ENCODE results near the gene KIAA0825. TPM values are rescaled to one million over a fixed set of nuclear protein-coding genes. Genes with fewer than 3 reads are reported as not detected.

The KIAA0825 gene
- total RNA-seq, 1 donor from 2014 or later: 2.0 TPM

DNA sequence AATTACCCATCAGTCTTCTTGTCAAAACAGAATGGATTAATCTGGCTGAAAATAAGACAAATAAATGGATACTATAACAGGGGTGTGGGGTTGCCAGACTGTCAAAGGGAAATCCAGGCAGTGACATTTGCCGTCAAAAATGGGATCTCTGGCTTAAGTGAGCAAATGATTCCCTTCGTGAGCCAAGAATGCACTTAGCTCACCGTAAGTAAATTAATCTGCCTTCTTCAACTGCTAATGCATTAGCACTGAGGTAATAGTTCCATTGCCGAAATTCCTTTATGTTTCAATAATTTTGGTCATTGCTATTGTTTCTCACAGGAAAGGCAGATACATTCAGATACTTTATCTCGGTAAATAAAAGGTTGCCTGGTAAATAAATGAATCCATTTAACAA is 377.8 kb downstream of the KIAA0825 start:
- DNase-seq (ENCODE audit: low spot score): no peak
- H3K9me3 Mint-ChIP-seq (ENCODE audit: unreplicated experiment): no peaks in the 10 kb centered on the region
- no peaks in the 10 kb centered on the region for H3K36me3 Mint-ChIP-seq (ENCODE audit: low read depth, unreplicated experiment)
- H3K4me3 Mint-ChIP-seq (ENCODE audit: unreplicated experiment): no peak overlapping the region
- no peaks in the 10 kb centered on the region for H3K4me1 Mint-ChIP-seq (ENCODE audit: unreplicated experiment)
- TF ChIP-seq, protein P1, sequence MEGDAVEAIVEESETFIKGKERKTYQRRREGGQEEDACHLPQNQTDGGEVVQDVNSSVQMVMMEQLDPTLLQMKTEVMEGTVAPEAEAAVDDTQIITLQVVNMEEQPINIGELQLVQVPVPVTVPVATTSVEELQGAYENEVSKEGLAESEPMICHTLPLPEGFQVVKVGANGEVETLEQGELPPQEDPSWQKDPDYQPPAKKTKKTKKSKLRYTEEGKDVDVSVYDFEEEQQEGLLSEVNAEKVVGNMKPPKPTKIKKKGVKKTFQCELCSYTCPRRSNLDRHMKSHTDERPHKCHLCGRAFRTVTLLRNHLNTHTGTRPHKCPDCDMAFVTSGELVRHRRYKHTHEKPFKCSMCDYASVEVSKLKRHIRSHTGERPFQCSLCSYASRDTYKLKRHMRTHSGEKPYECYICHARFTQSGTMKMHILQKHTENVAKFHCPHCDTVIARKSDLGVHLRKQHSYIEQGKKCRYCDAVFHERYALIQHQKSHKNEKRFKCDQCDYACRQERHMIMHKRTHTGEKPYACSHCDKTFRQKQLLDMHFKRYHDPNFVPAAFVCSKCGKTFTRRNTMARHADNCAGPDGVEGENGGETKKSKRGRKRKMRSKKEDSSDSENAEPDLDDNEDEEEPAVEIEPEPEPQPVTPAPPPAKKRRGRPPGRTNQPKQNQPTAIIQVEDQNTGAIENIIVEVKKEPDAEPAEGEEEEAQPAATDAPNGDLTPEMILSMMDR (IDR thresholded peaks at IDR 0.05; ENCODE audit: unreplicated experiment): no peak
- H3K27ac Mint-ChIP-seq (ENCODE audit: unreplicated experiment): no peak overlapping the region
- H3K27me3 Mint-ChIP-seq (ENCODE audit: unreplicated experiment): no peaks in the 10 kb centered on the region

DNA sequence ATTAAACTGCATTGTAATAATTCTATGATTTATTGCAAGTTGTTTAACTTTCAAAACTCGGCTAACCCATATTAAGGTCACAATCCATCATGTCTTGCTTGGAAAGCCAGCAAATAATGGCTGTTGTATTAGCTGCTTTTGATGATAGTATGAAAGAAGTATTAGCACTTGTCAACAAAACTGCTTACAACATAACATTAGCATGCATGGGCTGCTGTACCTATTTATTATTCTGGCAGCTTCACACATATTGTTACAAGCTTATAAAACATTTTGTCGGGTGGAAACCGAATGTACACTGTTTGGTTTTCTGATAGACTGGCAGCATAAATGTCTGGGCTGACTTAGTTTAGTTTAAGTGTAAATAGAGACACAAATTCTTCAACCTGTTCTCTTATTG is 378.3 kb downstream of the KIAA0825 start:
- Mint-ChIP-seq H3K36me3 (ENCODE audit: low read depth, unreplicated experiment) (no peaks in the 10 kb centered on the region), H3K9me3 (ENCODE audit: unreplicated experiment) (no peaks in the 10 kb centered on the region), H3K27ac (ENCODE audit: unreplicated experiment) (no peak overlapping the region), H3K4me1 (ENCODE audit: unreplicated experiment) (no peaks in the 10 kb centered on the region), H3K4me3 (ENCODE audit: unreplicated experiment) (no peak overlapping the region), H3K27me3 (ENCODE audit: unreplicated experiment) (no peaks in the 10 kb centered on the region)
- DNase-seq (ENCODE audit: low spot score): no peak
- TF ChIP-seq, protein P1 (IDR thresholded peaks at IDR 0.05; ENCODE audit: unreplicated experiment): no peak

DNA sequence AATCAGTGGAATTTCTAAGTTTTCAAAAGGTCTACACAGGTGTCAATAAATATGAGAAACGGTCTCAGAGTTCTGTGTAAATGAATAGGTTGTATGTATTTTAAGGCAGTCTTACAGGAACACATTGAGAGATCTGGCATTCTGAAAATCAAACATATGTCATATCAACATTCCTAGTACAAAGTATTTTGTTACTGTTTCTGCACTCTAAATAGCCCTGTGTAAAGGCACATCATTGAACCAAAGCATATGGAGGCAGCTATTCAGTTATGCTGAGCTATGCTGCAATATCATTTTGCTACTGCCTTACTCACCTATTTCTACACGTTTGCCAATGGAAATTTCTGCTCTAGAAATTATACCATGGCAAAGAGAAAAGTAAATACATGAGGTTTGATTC is 379.1 kb downstream of the KIAA0825 start:
- no peak overlapping the region for H3K4me3 Mint-ChIP-seq (ENCODE audit: unreplicated experiment)
- no peaks in the 10 kb centered on the region for H3K9me3 Mint-ChIP-seq (ENCODE audit: unreplicated experiment)
- H3K27ac Mint-ChIP-seq (ENCODE audit: unreplicated experiment): no peak overlapping the region
- H3K4me1 Mint-ChIP-seq (ENCODE audit: unreplicated experiment): no peaks in the 10 kb centered on the region
- H3K27me3 Mint-ChIP-seq (ENCODE audit: unreplicated experiment): no peaks in the 10 kb centered on the region
- no peak for DNase-seq (ENCODE audit: low spot score)
- no peaks in the 10 kb centered on the region for H3K36me3 Mint-ChIP-seq (ENCODE audit: low read depth, unreplicated experiment)
- TF ChIP-seq, protein P1 (IDR thresholded peaks at IDR 0.05; ENCODE audit: unreplicated experiment): no peak

DNA sequence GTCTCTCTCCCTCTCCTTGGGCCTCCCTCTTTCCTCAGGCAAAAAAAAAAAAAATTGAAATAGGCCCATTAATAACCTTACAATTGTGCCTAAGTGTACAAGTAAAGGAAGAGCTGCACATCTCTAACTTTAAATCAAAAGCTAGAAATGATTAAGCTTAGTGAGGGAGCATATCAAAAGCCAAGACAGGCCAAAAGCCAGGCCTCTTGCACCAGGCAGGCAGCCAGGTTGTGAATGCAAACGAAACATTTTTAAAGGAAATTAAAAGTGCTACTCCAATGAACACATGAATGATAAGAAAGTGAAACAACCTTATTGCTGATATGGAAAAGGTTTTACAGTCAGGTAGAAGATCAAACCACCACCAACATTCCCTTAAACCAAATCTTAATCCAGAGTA is 383.4 kb downstream of the KIAA0825 start:
- Mint-ChIP-seq H3K27ac (ENCODE audit: unreplicated experiment) (no peak overlapping the region), H3K36me3 (ENCODE audit: low read depth, unreplicated experiment) (no peaks in the 10 kb centered on the region), H3K4me1 (ENCODE audit: unreplicated experiment) (no peaks in the 10 kb centered on the region), H3K27me3 (ENCODE audit: unreplicated experiment) (no peaks in the 10 kb centered on the region), H3K9me3 (ENCODE audit: unreplicated experiment) (no peaks in the 10 kb centered on the region), H3K4me3 (ENCODE audit: unreplicated experiment) (no peak overlapping the region)
- TF ChIP-seq, protein P1 (IDR thresholded peaks at IDR 0.05; ENCODE audit: unreplicated experiment): no peak
- DNase-seq (ENCODE audit: low spot score): no peak

DNA sequence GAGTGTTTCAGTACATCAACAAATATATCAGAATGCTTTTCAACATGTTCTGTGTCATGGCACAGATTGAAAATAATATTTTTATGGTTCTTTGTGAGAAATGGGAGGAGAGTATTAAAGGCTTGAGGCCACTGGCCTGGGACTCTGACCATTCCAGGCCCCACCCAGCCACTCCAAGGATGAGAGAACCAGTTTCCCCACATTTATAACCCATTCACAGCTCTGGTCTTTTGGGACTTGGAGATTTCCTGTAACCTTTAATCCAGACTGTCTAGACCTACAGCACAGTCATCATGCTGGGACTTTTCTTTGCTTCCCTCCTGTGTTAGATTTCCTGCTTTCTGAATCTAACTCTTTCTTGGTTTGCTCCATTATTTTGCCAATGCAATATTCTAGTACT is 389.6 kb downstream of the KIAA0825 start:
- H3K9me3 Mint-ChIP-seq (ENCODE audit: unreplicated experiment): no peaks in the 10 kb centered on the region
- TF ChIP-seq, protein P1 (IDR thresholded peaks at IDR 0.05; ENCODE audit: unreplicated experiment): no peak
- no peak overlapping the region for H3K4me3 Mint-ChIP-seq (ENCODE audit: unreplicated experiment)
- H3K36me3 Mint-ChIP-seq (ENCODE audit: low read depth, unreplicated experiment): no peaks in the 10 kb centered on the region
- no peaks in the 10 kb centered on the region for H3K27me3 Mint-ChIP-seq (ENCODE audit: unreplicated experiment)
- DNase-seq (ENCODE audit: low spot score): no peak
- no peak overlapping the region for H3K27ac Mint-ChIP-seq (ENCODE audit: unreplicated experiment)
- no peaks in the 10 kb centered on the region for H3K4me1 Mint-ChIP-seq (ENCODE audit: unreplicated experiment)
